ENCODE data around the gene SEC14L2. TPM values are rescaled to one million over a fixed set of nuclear protein-coding genes. Genes with fewer than 3 reads are reported as not detected.

The SEC14L2 gene
- total and polyA plus RNA-seq, 4 donors = 6.1 to 10.3 (median 8.0) TPM

- Histone ChIP-seq H3K4me1 (ENCODE audit: control insufficient read depth in 5 of 5, insufficient read depth in 5 of 5, low read length in 5 of 5) (peaks cover 0 to 8% (median 3%) of the 10 kb centered on the region in 5 donors), H3K9me3 (ENCODE audit: control insufficient read depth in 4 of 4, insufficient read depth in 3 of 4, low read length in 3 of 4) (peaks cover 0 to 2% (median 0%) of the 10 kb centered on the region in 4 donors), H3K9ac (ENCODE audit: insufficient read depth in 1 of 2, low read length in 2 of 2) (no peak overlapping the region), H3K4me3 (no peak overlapping the region), H3K27ac (ENCODE audit: low read depth in 1 of 2, low read length in 1 of 2) (no peak overlapping the region), H3K36me3 (ENCODE audit: control insufficient read depth in 4 of 4, insufficient read depth in 4 of 4, low read length in 4 of 4) (no peaks in the 10 kb centered on the region), H3K27me3 (ENCODE audit: control insufficient read depth in 3 of 3, insufficient read depth in 3 of 3, low read length in 2 of 3) (no peaks in the 10 kb centered on the region)
- no peak for TF ChIP-seq CTCF (IDR thresholded peaks at IDR 0.05; ENCODE audit: control extremely low read depth, extremely low read depth)
- WGBS, 2 donors = 62 to 77% methylated on average over 4 of the region's 4 CpGs
- DNase-seq (no peak), ATAC-seq (ENCODE audit: insufficient read depth, low FRiP score) (no peak)
Observed at GRCh38 chr22:30429887-30430286, 33.1 kb downstream of the SEC14L2 start.

GRCh38 chr22:30430933-30431332, 34.1 kb downstream of the SEC14L2 start:
- ATAC-seq (ENCODE audit: insufficient read depth, low FRiP score) (no peak), DNase-seq (no peak)
- Histone ChIP-seq H3K9me3 (ENCODE audit: control insufficient read depth in 4 of 4, insufficient read depth in 3 of 4, low read length in 3 of 4) (peaks cover 0 to 6% (median 0%) of the 10 kb centered on the region in 4 donors), H3K36me3 (ENCODE audit: control insufficient read depth in 4 of 4, insufficient read depth in 4 of 4, low read length in 4 of 4) (no peaks in the 10 kb centered on the region), H3K27ac (ENCODE audit: low read depth in 1 of 2, low read length in 1 of 2) (no peak overlapping the region), H3K27me3 (ENCODE audit: control insufficient read depth in 3 of 3, insufficient read depth in 3 of 3, low read length in 2 of 3) (no peaks in the 10 kb centered on the region), H3K4me3 (no peak overlapping the region), H3K4me1 (ENCODE audit: control insufficient read depth in 5 of 5, insufficient read depth in 5 of 5, low read length in 5 of 5) (peaks cover 0 to 6% (median 0%) of the 10 kb centered on the region in 5 donors), H3K9ac (ENCODE audit: insufficient read depth in 1 of 2, low read length in 2 of 2) (no peak overlapping the region)
- no peak for TF ChIP-seq CTCF (IDR thresholded peaks at IDR 0.05; ENCODE audit: control extremely low read depth, extremely low read depth)
- WGBS, 2 donors = 84 to 88% methylated on average over 4 of the region's 4 CpGs

GRCh38 chr22:30432096-30432495, 35.3 kb downstream of the SEC14L2 start:
- Histone ChIP-seq H3K9me3 (ENCODE audit: control insufficient read depth in 4 of 4, insufficient read depth in 3 of 4, low read length in 3 of 4) (peaks cover 0 to 6% (median 0%) of the 10 kb centered on the region in 4 donors), H3K4me3 (no peak overlapping the region), H3K27me3 (ENCODE audit: control insufficient read depth in 3 of 3, insufficient read depth in 3 of 3, low read length in 2 of 3) (no peaks in the 10 kb centered on the region), H3K27ac (ENCODE audit: low read depth in 1 of 2, low read length in 1 of 2) (no peak overlapping the region), H3K9ac (ENCODE audit: insufficient read depth in 1 of 2, low read length in 2 of 2) (no peak overlapping the region), H3K36me3 (ENCODE audit: control insufficient read depth in 4 of 4, insufficient read depth in 4 of 4, low read length in 4 of 4) (no peaks in the 10 kb centered on the region), H3K4me1 (ENCODE audit: control insufficient read depth in 5 of 5, insufficient read depth in 5 of 5, low read length in 5 of 5) (peaks cover 0 to 3% (median 0%) of the 10 kb centered on the region in 5 donors)
- no peak for TF ChIP-seq CTCF (IDR thresholded peaks at IDR 0.05; ENCODE audit: control extremely low read depth, extremely low read depth)
- 94% methylated on average over 4 of the region's 4 CpGs for WGBS, 2 donors
- DNase-seq (no peak), ATAC-seq (ENCODE audit: insufficient read depth, low FRiP score) (no peak)

- ATAC-seq (ENCODE audit: insufficient read depth, low FRiP score) = no peak
- peaks cover 0 to 3% (median 0%) of the 10 kb centered on the region in 5 donors for H3K4me1 ChIP-seq (ENCODE audit: control insufficient read depth in 5 of 5, insufficient read depth in 5 of 5, low read length in 5 of 5)
Observed at GRCh38 chr22:30432520-30432919, 35.7 kb downstream of the SEC14L2 start.

More at GRCh38 chr22:30432520-30432919, 35.7 kb downstream of the SEC14L2 start:
- Histone ChIP-seq H3K9ac (ENCODE audit: insufficient read depth in 1 of 2, low read length in 2 of 2) (no peak overlapping the region), H3K27me3 (ENCODE audit: control insufficient read depth in 3 of 3, insufficient read depth in 3 of 3, low read length in 2 of 3) (no peaks in the 10 kb centered on the region), H3K9me3 (ENCODE audit: control insufficient read depth in 4 of 4, insufficient read depth in 3 of 4, low read length in 3 of 4) (peaks cover 0 to 6% (median 0%) of the 10 kb centered on the region in 4 donors), H3K4me3 (no peak overlapping the region), H3K27ac (ENCODE audit: low read depth in 1 of 2, low read length in 1 of 2) (no peak overlapping the region), H3K36me3 (ENCODE audit: control insufficient read depth in 4 of 4, insufficient read depth in 4 of 4, low read length in 4 of 4) (no peaks in the 10 kb centered on the region)
- WGBS, 2 donors = 72 to 83% methylated on average over 2 of the region's 2 CpGs
- DNase-seq = no peak
- TF ChIP-seq CTCF (IDR thresholded peaks at IDR 0.05; ENCODE audit: control extremely low read depth, extremely low read depth) = no peak

Data from lung (tissue), 12 donors.